K562 (cell line): ENCODE measurements around the gene WIPF3. TPM values are rescaled to one million over a fixed set of nuclear protein-coding genes. Genes with fewer than 3 reads are reported as not detected.

Experiments used
- FOSL1 ChIP-seq: fragments of 200-800 bp; sonication (Bioruptor generic); conservative IDR thresholded peaks from 2 replicates; pipeline ENCODE4 v1.6.1; 2016; ENCODE audit warnings: missing genetic modification characterization, missing compliant biosample characterization
- HBP1 ChIP-seq: fragments of 450-650 bp; formaldehyde crosslinking; IDR thresholded peaks from 2 replicates; pipeline ENCODE4 v1.4.0; 2022; ENCODE audit warnings: missing genetic modification characterization
- HDAC2 ChIP-seq: fragments of 450-650 bp; IDR thresholded peaks from 2 replicates; pipeline ENCODE4 v1.6.1; 2016; ENCODE audit warnings: mild to moderate bottlenecking
- HES1 ChIP-seq: fragments of 450-650 bp; IDR thresholded peaks from 2 replicates; pipeline ENCODE4 v1.6.1; 2016; ENCODE audit warnings: low read depth, mild to moderate bottlenecking, moderate library complexity
- HNRNPH1 ChIP-seq: fragments of 200-400 bp; formaldehyde crosslinking; optimal IDR thresholded peaks from 2 replicates; pipeline ENCODE3; 2017; ENCODE audit warnings: low read depth, mild to moderate bottlenecking, low read length, moderate library complexity
- JUNB ChIP-seq: fragments of 450-650 bp; formaldehyde crosslinking; conservative IDR thresholded peaks from 2 replicates; pipeline ENCODE4 v1.4.0; 2020; ENCODE audit warnings: mild to moderate bottlenecking
- MBD2 ChIP-seq: sonication (generic); IDR thresholded peaks from 2 replicates; pipeline ENCODE4 v1.6.1; 2016; ENCODE audit warnings: low read depth, borderline replicate concordance
- MYC ChIP-seq, 2 experiments: fragments of 250-450 bp in 1 of 2; sonication (Bioruptor Pico) in 1 of 2; IDR thresholded peaks; 2 replicates each; pipeline versions ENCODE4 v1.5.1 to v1.6.1; 2012 to 2021; ENCODE audit warnings: low read depth in 2 of 2, borderline replicate concordance in 1 of 2, improper control_type of control experiment in 1 of 2, low read length in 1 of 2, mild to moderate bottlenecking in 1 of 2, moderate library complexity in 1 of 2
- SMAD3 ChIP-seq: fragments of 450-650 bp; formaldehyde crosslinking; conservative IDR thresholded peaks from 2 replicates; pipeline ENCODE4 v1.4.0; 2020; ENCODE audit warnings: mild to moderate bottlenecking
- SMAD4 ChIP-seq: fragments of 250-450 bp; sonication (Bioruptor Pico); conservative IDR thresholded peaks from 2 replicates; pipeline ENCODE4 v1.8.0; 2021; ENCODE audit warnings: inconsistent platforms, mild to moderate bottlenecking, moderate library complexity
- SRF ChIP-seq, 2 experiments: fragments of 250-450, 450-650 bp in 1 of 2; sonication (Bioruptor Pico) in 1 of 2; sonication (generic) in 1 of 2; formaldehyde crosslinking; IDR thresholded peaks; 2 replicates each; pipeline versions ENCODE4 v1.5.0 to v1.5.1; 2020 to 2022; ENCODE audit warnings: mild to moderate bottlenecking in 1 of 2, missing genetic modification reagents in 1 of 2
- THRAP3 ChIP-seq: fragments of 450-650 bp; IDR thresholded peaks from 2 replicates; pipeline ENCODE4 v1.6.1; 2016; ENCODE audit warnings: mild to moderate bottlenecking, inconsistent platforms, borderline replicate concordance
- UBTF ChIP-seq, 2 experiments: IDR thresholded peaks; 2 replicates each; pipeline ENCODE4 v1.6.1; 2012; ENCODE audit warnings: improper control_type of control experiment in 2 of 2, low read depth in 2 of 2, low read length in 2 of 2, borderline replicate concordance in 1 of 2
- WHSC1 ChIP-seq: IDR thresholded peaks from one replicate; pipeline ENCODE4 v1.6.1; 2012; ENCODE audit warnings: low read length, control low read depth, inconsistent platforms
- ZBTB2 ChIP-seq: fragments of 450-650 bp; IDR thresholded peaks from 2 replicates; pipeline ENCODE4 v1.6.1; 2016; ENCODE audit warnings: antibody characterized with exemption
- ZNF24 ChIP-seq: fragments of 450-650 bp; IDR thresholded peaks from 2 replicates; pipeline ENCODE4 v1.6.1; 2016
- ZNF354B ChIP-seq: fragments of 250-450 bp; sonication (Bioruptor Pico); IDR thresholded peaks from 2 replicates; pipeline ENCODE4 v1.4.0; 2020
- ZNF764 ChIP-seq: fragments of 250-450 bp; sonication (Bioruptor Pico); IDR thresholded peaks from 2 replicates; pipeline ENCODE4 v1.4.0; 2020; ENCODE audit warnings: low read depth, mild to moderate bottlenecking, moderate library complexity
- polyA plus RNA-seq, 8 experiments: library from polyadenylated mRNA; depleted of rRNA in 4 of 8; stranded (reverse) in 5 of 8; unstranded in 3 of 8; fragments of >200 nt; fragmentation: Nextera tagmentation in 2 of 8; fragmentation: Illumina TruSeq in 1 of 8; extraction: Ambion mirVana in 2 of 8; extraction: Trizol in 1 of 8; gene quantifications; 2 replicates each; pipeline versions ENCODE4 v1.2.1 to v1.2.3, GENCODE V29; 2011 to 2014; ENCODE audit warnings: inconsistent platforms in 1 of 8, missing spikeins in 1 of 8
- total RNA-seq, 7 experiments: library from RNA; depleted of rRNA in 6 of 7; stranded (reverse); fragments of >200 nt in 6 of 7; fragmentation: Illumina TruSeq in 2 of 7; extraction: Trizol in 2 of 7; gene quantifications; 2 replicates each; pipeline versions ENCODE4 v1.2.1 to v1.2.3, GENCODE V29; 2011 to 2021; ENCODE audit warnings: low replicate concordance in 1 of 7

Gene WIPF3
- total and polyA plus RNA-seq, 9 of the 15 experiments (the other 6 are each of a cell fraction or from before 2014, with no cell fraction given) = 0.18 to 3.2 (median 1.7) TPM

- TF ChIP-seq HDAC2 = peak; percentile 83; the same call in 1 of the 2 replicates
- TF ChIP-seq HNRNPH1 = no peak
- peak; percentile 81 for TF ChIP-seq HES1
- peak; percentile 65; the same call in 1 of the 2 replicates for TF ChIP-seq ZNF354B (CRISPR knock-in tag)
- 0 out of 2 replicates have a peak, but pooled peaks have one; percentile 48 for TF ChIP-seq MYC (IDR thresholded peaks at IDR 0.05; ENCODE audit: low read depth, low read length)
- TF ChIP-seq MYC (CRISPR knock-in tag; IDR thresholded peaks at IDR 0.05; ENCODE audit: borderline replicate concordance, low read depth) = no peak
- TF ChIP-seq MBD2 = peak; percentile 82
- peak; percentile 80; the same call in 1 of the 2 replicates for TF ChIP-seq HBP1 (CRISPR knock-in tag)
- TF ChIP-seq ZBTB2 = no peak; the same call in 1 of the 2 replicates
- peak in 1 of 2 experiments; percentile 25; a peak in 1 of 4 replicates for TF ChIP-seq SRF (CRISPR knock-in tag; IDR thresholded peaks at IDR 0.05)
- peak; percentile 44 for TF ChIP-seq FOSL1 (tag)
- TF ChIP-seq SMAD3 = 0 out of 2 replicates have a peak, but pooled peaks have one; percentile 62
- TF ChIP-seq ZNF764 (CRISPR knock-in tag) = no peak
- no peak for TF ChIP-seq JUNB (CRISPR knock-in tag)
- TF ChIP-seq WHSC1 = no peak
- no peak for TF ChIP-seq THRAP3
- peak; percentile 74; the same call in 1 of the 2 replicates for TF ChIP-seq ZNF24
- no peak for TF ChIP-seq UBTF (IDR thresholded peaks at IDR 0.05; ENCODE audit: borderline replicate concordance in 1 of 2, low read depth in 2 of 2, low read length in 2 of 2)
- peak; percentile 88 for TF ChIP-seq SMAD4 (CRISPR knock-in tag)
These were observed 12.8 kb upstream of the WIPF3 start (continued) for GRCh38 chr7:29793507-29793906.
